Measurements from ENCODE around the gene FCN1.
"Not testable (repeated sequence)": the region's sequence is repeated elsewhere in the genome, so short reads cannot be mapped to it uniquely, and the experiment has no call there.

The FCN1 gene

DNA sequence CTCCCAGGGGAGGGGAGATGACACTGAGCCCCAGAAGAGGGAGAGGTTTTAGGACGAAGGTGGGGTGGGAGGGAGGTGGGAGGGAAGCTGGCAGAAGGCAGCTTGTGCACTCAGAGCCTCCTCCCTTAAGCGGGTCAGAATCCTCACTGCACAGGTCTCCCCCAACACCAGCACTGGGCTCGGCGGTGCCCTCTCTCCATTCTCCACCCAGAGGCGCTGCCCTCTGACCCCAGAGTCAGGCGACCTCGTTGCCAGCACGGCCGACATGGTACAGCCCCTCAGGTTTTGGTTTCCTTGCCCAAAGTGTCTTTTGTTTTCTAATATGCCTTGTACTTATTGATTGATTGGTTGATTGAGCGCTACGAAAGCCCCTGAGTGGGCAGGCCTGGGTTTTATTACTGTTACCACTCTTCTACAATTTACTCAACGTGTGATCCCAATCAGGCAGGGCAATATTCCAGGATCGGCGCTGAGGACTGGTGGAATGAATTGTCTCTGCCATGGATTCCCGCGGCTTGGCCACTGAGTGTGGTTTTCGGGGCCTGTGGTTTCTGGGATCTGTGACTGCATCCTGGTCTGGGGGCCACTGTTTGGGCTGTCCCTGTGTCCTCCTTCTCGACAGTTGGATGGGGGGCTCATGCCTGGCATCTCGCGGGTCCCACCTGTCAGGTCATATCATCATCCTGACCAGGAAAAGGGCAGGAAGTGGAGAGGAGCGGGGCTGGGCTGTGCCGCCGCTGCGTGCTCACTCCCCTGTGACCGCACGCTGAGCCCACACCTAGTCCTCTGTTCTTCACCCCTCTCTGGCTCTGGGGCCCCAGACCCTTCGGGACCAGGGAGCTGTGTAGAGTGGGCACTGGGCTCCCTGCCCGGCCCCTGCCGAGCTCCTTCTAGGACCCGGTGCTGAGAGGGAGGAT, 46.7 kb downstream of the FCN1 start:
- no peak for DNase-seq

GRCh38 chr9:134870301-134870694, 47.4 kb downstream of the FCN1 start:
- no peak for DNase-seq

- DNase-seq: no peak
Observed at GRCh38 chr9:134869554-134870300, 48.0 kb downstream of the FCN1 start.

DNA sequence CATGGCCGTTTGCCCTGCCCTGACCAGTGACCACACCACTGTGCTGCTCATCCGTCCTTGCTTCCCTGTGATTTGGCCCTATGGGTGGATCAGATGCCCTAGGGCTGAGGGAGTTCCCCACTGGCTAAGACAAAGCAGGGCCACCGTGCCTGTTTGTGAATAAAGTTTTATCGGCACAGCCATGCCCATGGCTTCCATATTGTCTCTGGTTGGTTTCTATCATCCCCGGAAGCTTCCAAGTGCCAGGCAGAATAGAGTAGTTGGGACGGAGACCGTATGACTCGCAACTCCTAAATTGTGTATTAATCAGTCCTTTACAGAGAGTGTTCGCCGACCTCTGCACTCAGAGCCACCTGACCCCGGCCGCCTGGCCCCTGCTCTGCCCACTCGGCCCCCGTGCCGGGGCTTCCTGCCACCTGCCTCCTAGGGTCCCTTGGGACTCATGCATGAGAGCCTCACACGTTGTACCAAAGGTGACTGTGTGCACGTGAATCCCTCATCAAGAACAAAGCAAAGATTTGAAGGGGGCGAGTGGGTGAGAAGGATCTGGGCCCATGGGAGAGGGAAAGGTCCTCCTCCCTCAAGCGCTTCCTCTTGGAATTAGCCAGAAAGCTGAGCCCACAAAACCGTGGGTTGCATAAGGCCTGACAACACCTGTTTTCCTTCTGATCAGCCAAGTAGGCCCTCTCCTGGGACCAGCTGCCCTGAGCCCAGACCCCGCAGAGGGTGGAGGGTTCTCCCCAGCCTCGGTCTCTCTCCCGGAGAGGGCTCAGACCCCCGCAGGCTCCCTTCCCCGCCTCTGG, 48.8 kb downstream of the FCN1 start:
- no peak for DNase-seq

DNA sequence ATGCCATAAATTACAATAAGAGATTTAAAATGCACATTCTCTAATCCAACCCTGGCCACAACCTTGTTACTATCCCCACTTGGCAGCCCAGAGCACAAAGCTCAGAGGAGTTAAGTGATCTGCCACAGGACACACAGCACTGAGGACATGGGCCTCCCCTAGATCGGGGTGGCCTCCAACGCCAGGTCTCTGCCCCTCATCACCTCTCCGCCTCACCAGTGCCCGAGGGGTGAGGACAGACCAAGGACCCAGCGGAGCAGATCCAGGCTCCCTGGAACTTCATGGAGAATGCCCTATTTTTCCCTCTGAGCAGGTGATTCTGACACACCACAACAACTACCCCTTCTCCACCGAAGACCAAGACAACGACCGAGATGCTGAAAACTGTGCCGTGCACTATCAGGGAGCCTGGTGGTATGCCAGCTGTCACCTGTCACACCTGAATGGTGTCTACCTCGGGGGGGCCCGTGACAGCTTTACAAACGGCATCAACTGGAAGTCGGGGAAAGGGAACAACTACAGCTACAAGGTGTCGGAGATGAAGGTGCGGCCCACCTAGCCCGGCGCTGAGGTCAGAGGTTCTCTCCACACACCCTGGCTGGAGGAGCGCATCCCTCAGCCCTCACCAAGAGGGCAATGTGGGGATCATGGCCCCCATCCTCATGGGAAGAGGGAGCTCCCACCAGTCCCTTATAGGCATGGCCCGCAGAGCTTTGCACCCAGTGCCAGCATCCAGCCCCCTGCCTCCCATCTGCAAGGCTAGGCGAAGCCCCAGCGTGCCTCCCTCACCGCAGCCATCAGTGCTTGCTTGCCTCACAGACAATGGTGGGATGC, 49.6 kb downstream of the FCN1 start:
- DNase-seq: no peak

GRCh38 chr9:134864821-134865190, 52.9 kb downstream of the FCN1 start:
- DNase-seq: no peak

DNA sequence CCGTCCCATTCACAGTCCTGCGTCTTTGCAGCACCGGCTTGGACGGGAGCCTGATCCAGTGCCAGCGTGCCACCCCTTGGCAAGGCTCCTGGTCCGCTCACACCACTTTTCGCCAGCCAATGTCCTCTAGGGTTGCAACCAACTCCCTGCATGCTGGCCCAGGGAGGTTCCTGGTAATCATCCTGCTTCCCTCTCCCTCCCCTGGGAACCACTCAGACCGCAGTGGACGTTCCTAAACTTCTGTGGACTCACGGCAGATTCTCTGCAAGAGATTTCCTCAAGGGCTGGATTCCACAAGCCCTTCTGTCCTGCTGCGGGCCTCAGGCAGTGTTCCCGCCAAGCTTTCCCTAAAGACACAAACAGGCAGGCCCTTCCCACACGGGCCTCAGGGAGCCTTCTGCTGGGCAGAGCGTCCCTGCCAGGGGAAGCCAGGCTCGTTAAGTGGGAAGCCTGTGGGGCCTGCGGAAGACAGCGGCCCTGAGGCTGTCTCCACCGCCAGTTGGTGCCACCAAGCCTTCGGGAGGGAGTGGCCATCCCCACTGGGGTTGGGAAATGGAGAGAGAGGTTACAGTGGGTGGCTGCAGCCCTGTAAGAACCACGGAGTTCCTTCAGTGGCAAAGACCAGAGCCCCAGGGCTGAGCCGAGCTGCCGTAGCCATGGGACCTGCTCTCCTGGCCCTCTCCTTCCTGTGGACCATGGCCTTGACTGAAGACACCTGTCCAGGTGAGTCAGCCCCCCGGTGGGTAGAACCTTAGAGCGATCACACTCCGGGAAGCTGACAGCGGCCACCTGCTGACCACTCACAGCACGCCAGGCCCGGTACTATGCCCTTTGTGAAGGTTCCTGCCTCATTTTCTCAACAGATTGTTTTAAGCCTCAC, 53.5 kb downstream of the FCN1 start:
- DNase-seq: no peak

GRCh38 chr9:134863306-134863902, 54.3 kb downstream of the FCN1 start:
- DNase-seq: no peak

GRCh38 chr9:134861595-134862334, 55.9 kb downstream of the FCN1 start:
- DNase-seq: no peak

GRCh38 chr9:134860510-134860909, 57.2 kb downstream of the FCN1 start:
- DNase-seq: no peak

GRCh38 chr9:134858051-134858841, 59.5 kb downstream of the FCN1 start:
- DNase-seq: peak; percentile 72

DNA sequence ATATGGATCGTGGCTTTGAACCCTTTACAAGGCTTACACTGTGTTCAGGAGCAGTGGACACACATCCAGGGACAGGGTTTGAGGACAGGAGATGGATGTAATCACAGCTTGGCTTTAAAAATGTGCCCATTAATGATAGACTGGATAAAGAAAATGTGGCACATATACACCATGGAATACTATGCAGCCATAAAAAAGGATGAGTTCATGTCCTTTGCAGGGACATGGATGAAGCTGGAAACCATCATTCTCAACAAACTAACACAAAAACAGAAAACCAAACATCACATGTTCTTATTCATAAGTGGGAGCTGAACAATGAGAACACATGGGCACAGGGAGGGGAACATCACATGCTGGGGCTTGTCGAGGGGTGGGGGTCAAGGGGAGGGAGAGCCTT, 60.3 kb downstream of the FCN1 start:
- DNase-seq: not testable (repeated sequence)

DNA sequence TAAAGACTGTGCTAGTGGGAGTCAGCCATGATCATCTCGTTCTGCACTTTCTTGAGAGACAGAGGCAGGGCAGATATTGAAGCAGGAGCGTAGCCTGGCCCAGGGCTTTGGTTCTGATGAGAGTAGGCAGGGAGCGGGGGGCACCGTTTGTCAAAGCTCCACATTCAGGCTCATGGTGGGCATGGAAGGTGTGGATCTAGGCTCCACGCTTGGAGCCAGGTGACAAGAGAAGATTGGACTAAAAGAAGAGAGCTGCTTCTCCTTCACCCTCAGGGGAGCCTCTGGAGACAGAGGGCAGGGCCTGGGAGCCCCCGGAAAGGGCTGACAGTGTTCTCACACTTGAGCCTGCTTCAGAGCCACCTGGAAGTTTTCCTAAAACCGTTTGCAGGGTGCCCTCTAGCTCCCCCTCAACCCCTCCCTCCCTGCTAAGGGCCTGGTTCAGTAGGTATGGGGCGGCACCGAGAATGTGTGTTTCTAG, 61.8 kb downstream of the FCN1 start:
- no peak for DNase-seq
